Memory B cell (primary cell): Measurements from ENCODE around the gene GPR84.

ENCODE experiments used
- ATAC-seq: fragments of 150-1000 bp; cut with Tn5 transposase; 2 replicates; pipeline ENCODE4 v1.10.0; 2021; ENCODE audit warnings: low read depth, mild to moderate bottlenecking, moderate library complexity
- DNase-seq, 2 donors: peaks; one replicate each; pipeline ENCODE4 v3.0.0; 2022; ENCODE audit warnings: low spot score in 2 of 2
- H3K27ac Mint-ChIP-seq: one replicate; pipeline ENCODE4 v1.8.0; 2022; ENCODE audit warnings: mild to moderate bottlenecking, moderate library complexity, mixed read lengths
- H3K27me3 Mint-ChIP-seq: one replicate; pipeline ENCODE4 v1.8.0; 2022; ENCODE audit warnings: mixed read lengths
- H3K36me3 Mint-ChIP-seq: one replicate; pipeline ENCODE4 v1.8.0; 2022; ENCODE audit warnings: mild to moderate bottlenecking, mixed read lengths
- H3K4me1 Mint-ChIP-seq: one replicate; pipeline ENCODE4 v1.8.0; 2022; ENCODE audit warnings: mixed read lengths
- H3K4me3 Mint-ChIP-seq: one replicate; pipeline ENCODE4 v1.8.0; 2022; ENCODE audit warnings: mild to moderate bottlenecking, moderate library complexity, mixed read lengths
- H3K9me3 Mint-ChIP-seq: one replicate; pipeline ENCODE4 v1.8.0; 2022; ENCODE audit warnings: mixed read lengths

Gene GPR84

DNA sequence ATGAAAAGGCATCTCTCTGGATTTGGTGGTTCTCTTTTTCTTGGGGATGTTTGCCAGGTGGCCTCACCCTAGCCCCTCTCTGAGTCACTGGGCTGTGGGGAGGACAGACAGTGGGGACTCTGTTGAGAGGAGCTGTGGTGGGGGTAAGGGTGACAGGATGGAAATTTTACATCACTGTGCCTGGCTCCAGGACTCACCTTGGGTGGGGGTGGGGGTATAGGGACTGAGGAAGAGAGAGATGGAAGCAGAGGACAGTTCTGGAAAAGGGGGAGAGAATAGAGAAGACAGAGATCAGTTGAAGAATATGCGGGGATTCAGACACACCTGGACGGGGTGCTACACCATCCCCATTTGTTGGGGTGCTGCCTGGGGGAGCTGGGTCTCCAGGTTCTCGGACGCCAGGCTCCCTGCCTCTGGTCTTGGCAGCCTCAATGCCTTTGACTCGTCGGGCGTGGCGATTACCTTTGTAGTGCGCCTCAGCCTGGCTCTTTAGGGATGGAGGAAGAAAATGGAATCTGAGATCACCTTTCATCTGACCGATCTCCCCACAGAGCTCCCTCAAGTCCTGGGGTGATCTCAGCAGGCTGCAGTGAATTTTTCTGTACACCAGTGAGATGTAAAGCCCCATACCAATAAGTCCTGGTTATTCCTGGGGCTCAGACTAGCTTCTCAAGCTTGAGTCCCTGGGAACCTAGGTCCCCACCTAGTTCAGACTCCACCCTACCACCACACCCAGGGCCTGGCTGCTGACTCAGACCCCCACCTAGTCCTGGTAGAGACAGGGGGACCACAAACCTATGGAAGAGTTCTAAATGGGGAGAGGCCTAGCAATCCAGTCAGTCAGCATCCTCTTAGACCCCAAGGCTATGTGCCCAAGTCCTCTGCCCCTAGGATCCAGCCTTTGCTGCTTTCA is 9.6 kb upstream of the GPR84 start:
- peaks cover 11% of the 10 kb centered on the region for H3K4me1 Mint-ChIP-seq
- no peak overlapping the region for H3K27ac Mint-ChIP-seq
- no peaks in the 10 kb centered on the region for H3K36me3 Mint-ChIP-seq

DNA sequence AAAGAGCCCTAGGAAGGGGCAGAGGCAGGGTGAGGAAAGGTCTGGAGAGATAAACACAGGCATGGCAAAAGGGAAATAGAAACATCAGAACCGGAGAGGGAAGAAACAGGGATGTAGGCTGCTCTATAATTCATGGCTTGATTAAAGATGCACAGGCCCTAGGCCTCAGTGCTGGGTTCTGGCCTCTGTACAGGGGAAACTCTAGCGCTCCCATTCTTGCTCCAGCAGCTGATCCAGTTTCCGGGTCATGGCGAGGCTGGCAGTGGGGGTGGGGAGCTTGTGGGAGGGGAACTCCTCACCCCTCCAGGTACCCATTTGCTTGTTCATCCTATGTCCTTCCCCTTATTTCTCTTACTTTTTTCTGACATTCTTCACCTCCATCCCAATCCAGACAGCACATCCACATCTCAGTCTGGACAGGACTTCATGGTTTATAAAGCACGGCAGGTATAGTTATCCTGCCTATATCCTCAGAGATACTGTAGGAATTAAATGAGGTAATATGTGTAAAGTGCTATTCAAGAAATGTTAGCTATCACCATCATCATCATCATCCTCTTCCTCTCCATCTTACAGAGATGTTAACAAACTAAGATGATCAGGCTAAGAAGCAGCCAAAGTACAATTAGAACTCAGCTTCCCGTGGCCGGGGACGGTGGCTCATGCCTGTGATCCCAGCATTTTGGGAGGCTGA is 8.0 kb upstream of the GPR84 start:
- Mint-ChIP-seq H3K27me3 (no peaks in the 10 kb centered on the region), H3K9me3 (no peaks in the 10 kb centered on the region), H3K36me3 (no peaks in the 10 kb centered on the region), H3K4me3 (no peak overlapping the region), H3K27ac (no peak overlapping the region), H3K4me1 (peaks cover 13% of the 10 kb centered on the region)
- DNase-seq (no peak), ATAC-seq (no peak)

More for the DNA sequence above, 9.6 kb upstream of the GPR84 start:
- Mint-ChIP-seq H3K9me3 (no peaks in the 10 kb centered on the region), H3K4me3 (no peak overlapping the region), H3K27me3 (no peaks in the 10 kb centered on the region)
- DNase-seq (no peak), ATAC-seq (no peak)

DNA sequence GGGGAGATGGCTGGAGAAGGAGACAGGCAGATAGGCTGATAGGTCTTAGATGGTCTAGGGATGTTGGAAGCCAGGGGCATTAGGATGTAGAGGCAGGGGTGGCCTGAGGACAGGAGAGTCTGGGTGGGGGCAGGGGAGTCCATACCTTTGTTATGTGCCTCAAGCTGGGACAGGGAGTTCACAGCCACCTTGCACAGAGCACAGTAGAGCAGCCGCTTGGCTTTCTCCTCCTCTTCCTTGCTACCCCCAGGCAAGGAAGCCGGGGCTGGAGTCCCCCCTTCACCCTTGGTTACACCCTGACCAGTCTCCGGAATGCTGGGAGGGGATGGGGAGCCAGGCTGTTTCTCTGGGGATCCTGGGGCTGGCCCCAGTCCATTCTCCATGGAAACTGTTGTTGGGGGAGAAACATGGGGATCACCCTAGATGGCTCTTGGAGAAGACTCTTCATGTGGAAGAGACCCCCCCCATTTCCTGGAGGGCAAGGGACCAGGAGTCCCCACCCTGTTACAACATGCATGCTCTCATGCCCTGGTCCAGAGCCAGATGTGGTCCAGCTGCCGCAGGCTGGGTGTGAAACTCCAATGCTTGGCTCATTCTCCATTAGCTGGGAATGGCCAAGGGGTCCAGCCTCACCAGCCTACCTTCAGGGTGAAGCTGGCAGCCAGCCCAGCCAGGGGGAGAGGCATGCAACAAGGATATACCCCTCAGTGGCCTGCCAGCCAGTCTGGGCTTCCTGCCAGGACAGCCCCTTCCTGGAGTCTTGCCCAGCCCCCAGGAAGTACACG is 7.2 kb upstream of the GPR84 start:
- Mint-ChIP-seq H3K4me1 (peaks cover 13% of the 10 kb centered on the region), H3K27me3 (no peaks in the 10 kb centered on the region), H3K9me3 (no peaks in the 10 kb centered on the region), H3K36me3 (no peaks in the 10 kb centered on the region), H3K4me3 (no peak overlapping the region), H3K27ac (no peak overlapping the region)
- no peak for DNase-seq
- no peak for ATAC-seq

DNA sequence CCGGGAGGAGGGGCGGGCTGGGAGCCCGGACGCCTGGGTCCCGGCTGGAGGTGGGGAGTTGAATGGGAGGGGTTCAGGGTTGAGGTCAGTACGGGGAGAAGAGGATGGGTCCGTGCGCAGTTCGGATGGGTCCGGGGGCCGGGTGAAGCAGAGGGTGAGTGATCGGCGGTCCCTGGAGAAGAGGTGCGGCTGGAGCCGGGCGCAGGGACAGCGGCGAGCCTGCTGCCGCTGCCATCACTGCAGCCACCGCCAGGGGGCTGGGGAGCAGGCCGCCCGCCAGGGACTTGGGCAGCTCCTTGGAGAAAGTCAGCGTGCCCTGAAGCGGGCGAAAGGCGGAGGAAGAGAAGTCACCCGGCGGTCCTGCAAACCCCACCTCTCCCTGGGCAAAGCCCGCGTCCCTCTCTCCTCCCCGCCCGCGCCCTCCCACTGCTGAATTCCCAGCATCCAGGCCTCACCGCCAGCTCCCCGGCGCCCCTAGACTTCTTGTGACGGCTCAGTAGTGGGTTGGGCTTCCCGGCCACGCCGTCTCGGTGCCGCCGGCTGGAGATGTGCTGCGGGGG is 6.0 kb upstream of the GPR84 start:
- Mint-ChIP-seq H3K4me3 (peak overlapping the region; percentile 49), H3K27me3 (no peaks in the 10 kb centered on the region), H3K4me1 (peaks cover 13% of the 10 kb centered on the region), H3K36me3 (no peaks in the 10 kb centered on the region), H3K27ac (no peak overlapping the region), H3K9me3 (no peaks in the 10 kb centered on the region)
- DNase-seq = no peak
- no peak for ATAC-seq

DNA sequence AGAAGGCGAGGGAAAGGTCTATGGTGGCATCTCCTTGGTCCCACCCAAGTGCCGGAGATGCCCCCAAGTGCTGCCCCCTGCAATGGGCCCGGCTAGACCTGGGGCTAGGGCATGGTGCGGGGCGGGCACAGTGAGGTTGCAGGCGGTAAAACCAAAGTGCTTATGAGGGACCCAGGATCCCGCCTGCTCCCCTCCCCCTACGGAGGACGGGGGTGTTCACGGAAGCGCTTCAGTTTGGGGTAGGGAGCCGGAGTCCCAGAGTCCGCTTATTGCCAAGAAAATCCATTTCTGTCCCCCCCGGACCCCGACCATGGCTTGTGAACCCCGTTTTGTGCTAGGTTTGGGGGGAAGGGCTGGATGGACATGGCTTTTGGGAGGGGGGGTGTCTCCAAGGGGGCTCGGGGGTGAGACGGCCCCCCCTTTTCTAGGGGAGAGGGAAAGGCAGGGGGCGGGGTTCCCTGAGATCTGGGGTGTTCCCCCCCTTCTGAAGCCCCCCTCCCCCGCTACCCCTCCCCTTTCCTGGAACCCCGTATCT is 5.4 kb upstream of the GPR84 start:
- Mint-ChIP-seq H3K9me3 (no peaks in the 10 kb centered on the region), H3K36me3 (no peaks in the 10 kb centered on the region), H3K4me1 (peaks cover 13% of the 10 kb centered on the region), H3K27me3 (no peaks in the 10 kb centered on the region), H3K4me3 (peak overlapping the region; percentile 63), H3K27ac (no peak overlapping the region)
- ATAC-seq = no peak
- no peak for DNase-seq

DNA sequence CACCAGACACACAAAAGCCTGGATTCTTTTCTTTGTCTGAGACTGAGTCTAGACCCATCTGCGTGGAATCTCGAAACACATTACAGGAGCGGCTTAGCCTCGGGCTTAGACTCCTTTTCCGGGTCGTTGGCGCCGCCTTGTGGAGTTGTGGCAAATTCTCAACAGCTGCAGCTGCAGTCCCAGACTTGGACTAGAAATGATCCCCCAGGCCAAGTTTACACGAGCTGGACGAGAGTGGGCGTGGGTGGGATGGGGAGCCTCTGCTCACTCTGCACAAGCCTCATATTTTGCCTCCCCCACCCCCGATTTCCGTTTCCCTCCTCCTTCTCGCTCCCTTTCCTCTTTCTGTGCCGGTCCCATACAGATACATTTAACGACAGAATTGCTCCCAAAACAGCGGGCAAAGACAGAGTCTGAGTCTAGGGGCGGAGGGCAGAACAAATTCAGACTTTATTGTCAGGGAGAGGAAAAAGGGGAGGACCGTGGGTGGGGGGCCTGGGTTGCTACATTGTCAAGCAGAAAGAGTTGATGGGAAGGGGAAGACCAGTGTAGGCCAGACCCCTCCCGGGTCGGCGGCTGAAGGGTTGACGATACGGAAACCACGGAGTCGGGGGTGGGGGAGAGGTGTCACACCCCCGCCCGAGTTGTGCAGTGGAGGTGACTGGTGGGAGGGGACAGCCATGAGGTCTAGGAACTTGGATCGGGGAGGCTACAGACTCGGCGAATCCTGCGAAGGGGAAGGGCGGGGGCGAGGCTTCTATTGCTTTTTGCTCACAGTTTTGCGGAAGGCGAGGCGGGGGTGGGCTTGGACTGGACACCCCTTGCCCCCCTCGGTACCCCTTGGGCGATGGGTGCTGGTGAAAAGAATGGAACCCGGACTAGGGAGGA is 4.7 kb upstream of the GPR84 start:
- ATAC-seq = peak; percentile 96
- Mint-ChIP-seq H3K9me3 (no peaks in the 10 kb centered on the region), H3K27me3 (no peaks in the 10 kb centered on the region), H3K4me1 (peaks cover 19% of the 10 kb centered on the region), H3K36me3 (no peaks in the 10 kb centered on the region), H3K27ac (no peak overlapping the region), H3K4me3 (peak overlapping the region; percentile 63)
- peak; percentile 85 to 86 for DNase-seq

DNA sequence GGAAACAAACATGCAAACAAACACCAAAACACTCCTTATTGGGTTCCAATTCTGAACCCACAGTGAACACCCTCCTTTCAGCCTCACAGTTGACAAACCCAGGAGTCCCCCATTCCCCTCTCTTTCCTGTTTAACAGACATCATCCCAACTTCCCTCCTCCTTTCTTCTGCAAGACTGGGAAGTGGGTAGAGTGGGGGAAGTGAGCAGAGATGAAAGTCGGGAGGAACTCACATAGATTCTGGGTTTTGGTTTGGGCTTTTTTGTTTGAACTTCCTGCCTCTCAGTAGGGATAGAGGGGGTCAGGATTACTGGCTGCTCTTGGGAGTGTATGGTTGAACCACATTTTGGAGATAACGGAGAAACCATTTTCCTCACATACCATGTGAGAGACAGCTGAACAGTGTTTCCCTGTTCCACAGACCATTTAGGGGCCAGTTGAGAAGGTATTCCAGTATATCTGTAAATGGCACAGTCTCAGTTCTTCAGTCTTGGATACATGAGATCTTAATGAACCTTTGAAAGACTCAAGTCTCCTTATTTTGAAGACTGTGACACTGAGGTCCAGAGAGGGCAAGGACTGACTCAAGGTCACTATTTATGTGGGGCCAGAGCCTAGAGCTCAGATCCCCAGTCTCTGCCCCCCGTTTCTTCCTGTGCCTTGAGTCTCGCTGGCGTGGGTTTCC is 3.9 kb upstream of the GPR84 start:
- no peak for DNase-seq
- peaks cover 20% of the 10 kb centered on the region for H3K4me1 Mint-ChIP-seq

DNA sequence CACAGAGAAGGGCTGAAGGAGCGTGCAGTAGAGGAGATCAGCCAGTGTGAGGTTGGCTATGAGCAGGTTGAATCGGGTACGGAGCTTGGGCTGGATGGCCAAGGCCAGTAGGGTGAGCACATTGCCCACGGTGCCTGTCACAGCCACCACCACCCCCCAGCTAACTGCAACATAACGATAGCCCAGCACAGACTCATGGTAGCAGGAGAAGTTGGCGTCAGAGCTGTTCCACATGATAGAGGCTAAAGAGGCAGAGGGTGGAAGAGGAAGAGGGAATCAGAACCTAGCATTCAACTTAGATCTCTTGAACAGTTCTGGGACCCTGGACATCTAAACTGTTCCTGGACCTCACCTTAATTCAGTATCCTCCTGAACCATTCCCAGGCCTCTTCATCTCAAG is 668 bp downstream of the GPR84 start:
- no peaks in the 10 kb centered on the region for H3K36me3 Mint-ChIP-seq
- no peak overlapping the region for H3K4me3 Mint-ChIP-seq
- no peak for DNase-seq
- H3K9me3 Mint-ChIP-seq = no peaks in the 10 kb centered on the region
- H3K27me3 Mint-ChIP-seq = peaks cover 4% of the 10 kb centered on the region
- ATAC-seq = no peak
- H3K4me1 Mint-ChIP-seq = peaks cover 12% of the 10 kb centered on the region
- H3K27ac Mint-ChIP-seq = no peak overlapping the region

More for the DNA sequence above, 3.9 kb upstream of the GPR84 start:
- Mint-ChIP-seq H3K27me3 (peaks cover 2% of the 10 kb centered on the region), H3K9me3 (no peaks in the 10 kb centered on the region), H3K36me3 (no peaks in the 10 kb centered on the region), H3K27ac (no peak overlapping the region), H3K4me3 (peak overlapping the region; percentile 63)
- peak; percentile 33 for ATAC-seq

DNA sequence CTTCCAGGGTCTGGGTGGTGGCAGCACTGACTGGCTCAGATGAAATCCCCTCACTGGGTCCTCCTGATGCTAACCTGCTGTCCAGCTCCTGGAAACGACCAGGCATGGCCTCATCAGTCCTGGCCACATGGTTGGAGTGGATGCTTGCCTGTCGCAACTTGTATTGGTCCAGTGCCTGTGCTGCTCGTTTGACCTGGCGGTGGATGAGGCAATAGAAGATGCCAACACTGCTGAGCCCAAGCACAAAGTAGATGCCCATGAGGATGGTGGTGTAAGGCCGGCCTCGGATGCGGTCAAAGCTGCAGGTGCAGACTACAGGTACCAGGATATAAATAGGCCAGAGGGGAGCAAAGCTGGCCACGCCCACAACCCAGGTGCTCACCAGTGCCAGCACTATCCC is 1.2 kb downstream of the GPR84 start:
- Mint-ChIP-seq H3K9me3 (no peaks in the 10 kb centered on the region), H3K4me1 (peaks cover 8% of the 10 kb centered on the region), H3K4me3 (no peak overlapping the region), H3K27ac (no peak overlapping the region), H3K27me3 (peaks cover 4% of the 10 kb centered on the region), H3K36me3 (no peaks in the 10 kb centered on the region)
- DNase-seq (no peak), ATAC-seq (no peak)

DNA sequence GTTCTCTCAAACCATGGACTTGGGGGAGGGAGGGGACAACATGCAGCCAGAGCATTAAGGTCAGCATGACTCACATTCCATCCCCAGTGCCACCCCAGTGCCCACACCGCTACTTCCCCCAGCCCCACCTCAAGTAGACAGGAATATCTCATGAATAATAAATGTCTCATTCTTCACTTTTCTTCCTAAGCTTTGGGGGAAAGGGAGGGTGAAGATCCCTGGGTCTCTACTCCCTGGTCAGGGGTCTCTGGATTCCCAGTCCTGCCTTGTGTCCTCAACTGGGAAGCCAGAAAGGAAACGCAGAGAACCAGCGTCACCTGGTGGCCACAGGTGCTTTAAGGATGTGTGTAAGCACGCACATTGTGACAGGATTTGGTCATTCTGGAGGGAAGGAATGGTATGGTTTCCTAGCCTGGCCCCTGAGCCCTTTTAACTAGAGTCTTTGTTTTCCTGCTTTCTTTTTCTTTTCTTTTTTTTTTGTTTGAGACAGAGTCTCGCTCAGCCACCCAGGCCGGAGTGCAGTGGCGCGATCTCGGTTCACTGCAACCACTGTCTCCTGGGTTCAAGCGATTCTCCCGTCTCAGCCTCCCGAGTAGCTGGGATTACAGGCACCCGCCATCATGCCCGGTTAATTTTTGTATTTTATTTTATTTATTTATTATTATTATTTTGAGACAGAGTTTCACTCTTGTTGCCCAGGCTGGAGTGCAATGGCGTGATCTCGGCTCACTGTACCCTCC is 3.4 kb downstream of the GPR84 start:
- Mint-ChIP-seq H3K9me3 (no peaks in the 10 kb centered on the region), H3K27me3 (peaks cover 4% of the 10 kb centered on the region), H3K4me3 (no peak overlapping the region), H3K4me1 (peaks cover 7% of the 10 kb centered on the region), H3K36me3 (no peaks in the 10 kb centered on the region), H3K27ac (no peak overlapping the region)
- ATAC-seq = no peak
- peak in 1 of 2 donors; percentile 42 for DNase-seq

DNA sequence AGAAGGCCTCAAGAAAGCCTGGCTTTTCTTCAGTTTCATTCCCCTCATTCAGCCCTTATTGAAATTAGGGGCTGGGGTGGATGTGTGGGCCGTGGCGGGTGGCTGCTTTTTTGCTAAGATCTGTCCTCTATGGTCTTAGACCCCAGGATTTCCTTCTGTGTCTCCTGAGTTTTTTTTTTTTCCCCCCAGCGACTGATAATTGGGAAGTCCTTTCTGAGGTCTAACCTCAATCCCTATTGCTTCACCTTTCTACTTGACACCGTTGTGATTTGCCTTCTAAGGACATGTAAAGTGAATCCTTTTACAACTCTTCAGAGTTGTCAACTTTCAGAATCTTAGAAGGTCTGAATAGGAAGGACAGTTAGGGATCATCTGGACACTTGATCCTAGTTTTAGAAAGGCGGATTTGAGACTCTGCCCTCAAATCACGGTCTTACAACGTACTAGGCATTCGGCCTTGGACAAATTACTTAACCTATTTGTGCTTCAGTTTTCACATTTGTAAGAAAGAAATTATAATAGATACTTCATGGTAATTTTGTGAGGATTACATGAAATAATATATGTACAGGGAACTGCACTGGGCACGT is 4.4 kb downstream of the GPR84 start:
- no peak for DNase-seq
- peaks cover 4% of the 10 kb centered on the region for H3K27me3 Mint-ChIP-seq
- H3K4me1 Mint-ChIP-seq = peaks cover 7% of the 10 kb centered on the region
- H3K9me3 Mint-ChIP-seq = no peaks in the 10 kb centered on the region
- no peaks in the 10 kb centered on the region for H3K36me3 Mint-ChIP-seq
- no peak for ATAC-seq
- H3K27ac Mint-ChIP-seq = no peak overlapping the region
- no peak overlapping the region for H3K4me3 Mint-ChIP-seq
